Stimulated activated CD8-positive, alpha-beta memory T cell treated with anti-CD3 and anti-CD28 coated beads, Interleukin-15, amount 100 ng/mL, for 1 hour (primary cell): Measurements from ENCODE around the gene TMEM131L.
"Not testable (repeated sequence)": the region's sequence is repeated elsewhere in the genome, so short reads cannot be mapped to it uniquely, and the experiment has no call there.

Source experiments
- DNase-seq: peaks from one replicate; pipeline ENCODE4 v3.0.0-alpha.2; 2020; ENCODE audit warnings: low read depth

Gene TMEM131L

GRCh38 chr4:153543351-153543750, 77.2 kb downstream of the TMEM131L start:
- DNase-seq, result no peak

GRCh38 chr4:153545822-153546221, 79.7 kb downstream of the TMEM131L start:
- DNase-seq, result no peak

GRCh38 chr4:153546280-153546679, 80.1 kb downstream of the TMEM131L start:
- DNase-seq, result no peak

GRCh38 chr4:153547520-153547919, 81.4 kb downstream of the TMEM131L start:
- DNase-seq, result no peak

GRCh38 chr4:153548907-153549306, 82.7 kb downstream of the TMEM131L start:
- DNase-seq, result not testable (repeated sequence)

GRCh38 chr4:153549405-153549804, 83.2 kb downstream of the TMEM131L start:
- no peak for DNase-seq

- DNase-seq, result no peak
Observed at GRCh38 chr4:153553155-153553818, 87.1 kb downstream of the TMEM131L start.

GRCh38 chr4:153553819-153554170, 87.6 kb downstream of the TMEM131L start:
- DNase-seq, result no peak

GRCh38 chr4:153555730-153556434, 89.7 kb downstream of the TMEM131L start:
- no peak for DNase-seq

GRCh38 chr4:153556435-153556815, 90.3 kb downstream of the TMEM131L start:
- no peak for DNase-seq

GRCh38 chr4:153560908-153561307, 94.7 kb downstream of the TMEM131L start:
- no peak for DNase-seq

- no peak for DNase-seq
Observed at GRCh38 chr4:153564630-153565525, 98.7 kb downstream of the TMEM131L start.

- DNase-seq, result no peak
Observed at GRCh38 chr4:153566631-153567150, 100.5 kb downstream of the TMEM131L start.

GRCh38 chr4:153567660-153568059, 101.5 kb downstream of the TMEM131L start:
- not testable (repeated sequence) for DNase-seq

- DNase-seq, result no peak
Observed at GRCh38 chr4:153570228-153570973, 104.2 kb downstream of the TMEM131L start.

GRCh38 chr4:153571006-153571545, 104.9 kb downstream of the TMEM131L start:
- no peak for DNase-seq

GRCh38 chr4:153572609-153573008, 106.4 kb downstream of the TMEM131L start:
- no peak for DNase-seq

- DNase-seq, result no peak
Observed at GRCh38 chr4:153573221-153573620, 107.1 kb downstream of the TMEM131L start.

GRCh38 chr4:153573881-153574802, 108.0 kb downstream of the TMEM131L start:
- DNase-seq, result peak; percentile 37

- no peak for DNase-seq
Observed at GRCh38 chr4:153576443-153576774, 110.2 kb downstream of the TMEM131L start.

GRCh38 chr4:153577053-153577452, 110.9 kb downstream of the TMEM131L start:
- DNase-seq, result no peak
